Heart right ventricle (tissue), 16 donors: ENCODE measurements around the gene PDZRN4. TPM values are rescaled to one million over a fixed set of nuclear protein-coding genes. Genes with fewer than 3 reads are reported as not detected.

ENCODE experiments used
- ATAC-seq, 8 donors: fragments of 200-7000 bp; cut with Tn5 transposase; one replicate each; pipeline ENCODE4 v1.9.1; 2020; ENCODE audit warnings: mild to moderate bottlenecking in 8 of 8, moderate library complexity in 8 of 8, moderate number of reproducible peaks in 1 of 8
- DNase-seq, 2 donors: peaks; one replicate each; pipeline ENCODE4 v3.0.0-alpha.2; 2020
- H3K27ac ChIP-seq, 10 donors: fragments of 200-600 bp; sonication (generic) in 2 of 10; one replicate each; pipeline versions ENCODE4 v1.5.0 to v1.8.0; 2020 to 2022; ENCODE audit warnings: mild to moderate bottlenecking in 3 of 10
- H3K27me3 ChIP-seq, 7 donors: fragments of 200-600 bp; one replicate each; pipeline ENCODE4 v1.8.0; 2021 to 2022; ENCODE audit warnings: mild to moderate bottlenecking in 2 of 7
- H3K36me3 ChIP-seq, 9 donors: fragments of 200-600 bp; sonication (generic) in 1 of 9; one replicate each; pipeline versions ENCODE4 v1.5.0 to v1.8.0; 2020 to 2022; ENCODE audit warnings: mild to moderate bottlenecking in 2 of 9
- H3K4me1 ChIP-seq, 9 donors: fragments of 200-600 bp; sonication (generic) in 1 of 9; one replicate each; pipeline versions ENCODE4 v1.5.0 to v1.8.0; 2020 to 2022; ENCODE audit warnings: mild to moderate bottlenecking in 4 of 9
- H3K4me3 ChIP-seq, 10 donors: fragments of 200-600 bp; sonication (generic) in 2 of 10; one replicate each; pipeline versions ENCODE4 v1.5.0 to v1.8.0; 2020 to 2022; ENCODE audit warnings: mild to moderate bottlenecking in 7 of 10, moderate library complexity in 2 of 10
- H3K9me3 ChIP-seq, 11 donors: fragments of 200-600 bp in 10 of 11; sonication (generic) in 2 of 11; one replicate each; pipeline versions ENCODE4 v1.5.0 to v1.8.0; 2013 to 2022; ENCODE audit warnings: mild to moderate bottlenecking in 2 of 11, control low read depth in 1 of 11, moderate library complexity in 1 of 11
- WGBS, 2 donors: extraction: QIAGEN DNeasy Blood & Tissue Kit; methylation state at CpG; one replicate each; pipeline ENCODE4 v1.1.7; 2013; ENCODE audit warnings: inconsistent platforms in 1 of 2; 5-methylcytosine and 5-hydroxymethylcytosine counted together
- intact Hi-C, 10 donors: fragments of 100-400 bp; cut with DNase I; formaldehyde crosslinking; loops; one replicate each; pipeline versions ENCODE4 v1.11.1 to v1.14.2; 2022
- polyA plus RNA-seq, 2 donors: library from polyadenylated mRNA; stranded (reverse); fragments of 200-250 nt; gene quantifications; one replicate each; pipeline ENCODE4 v1.2.3, GENCODE V29; 2013
- total RNA-seq, 10 donors: library from RNA; stranded (reverse); fragmentation: NEBNext Ultra II Directional in 3 of 10; extraction: Animal tissue kit (Norgen Biotek cat#: 25700) in 3 of 10; gene quantifications; one replicate each; pipeline versions ENCODE4 v1.2.1 to v1.2.4, GENCODE V29; 2021 to 2023
- TF ChIP-seq, protein P1 (sequence below), 9 donors: fragments of 200-600 bp; sonication (generic) in 2 of 9; IDR thresholded peaks; one replicate each; pipeline versions ENCODE4 v1.5.0 to v1.8.0; 2021 to 2022; ENCODE audit warnings: antibody characterized with exemption in 9 of 9, mild to moderate bottlenecking in 5 of 9, moderate library complexity in 1 of 9
- donor health status: Arrhythmogenic right ventricular cardiomyopathy.
- donor health status: ischemic (EF 13 %, LVEDD 7.1; RV severe dilation, severe dysfunction).
- donor health status: healthy with polysubstance abuse.
- donor health status: DM: no; HTN: yes; CAD: no.
- donor health status: DM: no; HTN: no; CAD: no.
- donor health status: ischemic (EF 25% LVEDD 6.9; RV normal size, moderate dysfunction).
- donor health status: ischemic (EF 25% LVEDD 5.7; RV mildly dilated, moderate dysfunction).
- donor health status: healthy.
- donor health status: DM: yes; HTN: yes; CAD: no.
- donor health status: Ischemic cardiomyopathy.
- donor health status: ischemic (EF 35%, LVEDD 5.7; RV mildly dilated, moderate dysfunction).
- donor health status: nonischemic (EF 11% LVEDD 7.7; RV severe dilation, severe dysfunction).
- donor health status: DM: yes; HTN: yes; CAD: no.
- donor health status: PGD.
- donor health status: ischemic (EF 29% LVEDD 5.4; RV normal size, mild dysfunction).
- donor health status: nonischemic (EF 23%, LVEDD 6.1; RV moderate dilation, normal function).

PDZRN4 gene
- total and polyA plus RNA-seq, 12 donors, result 0.04 to 0.28 (median 0.15) TPM; not detected in 5

DNA sequence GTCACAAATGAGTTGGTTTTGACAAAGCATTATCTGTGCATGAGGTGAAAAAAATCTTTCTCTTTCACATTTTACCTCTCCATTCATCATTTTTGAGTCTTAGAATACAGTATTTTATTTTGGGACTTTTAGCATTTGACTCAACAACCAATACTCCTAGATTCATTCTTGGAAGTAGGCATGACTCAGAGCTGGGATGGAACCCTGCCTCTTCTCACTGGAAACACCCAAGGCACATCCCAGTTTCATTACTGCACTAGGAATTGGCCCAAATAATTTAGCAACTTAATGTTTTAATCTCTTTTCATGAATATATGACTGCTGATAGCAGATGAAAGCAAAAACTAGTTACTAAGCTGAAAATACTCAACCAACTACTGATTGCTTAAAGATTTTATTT is 3.3 kb upstream of the PDZRN4 start:
- Histone ChIP-seq H3K4me3 (no peak overlapping the region), H3K4me1 (peaks cover 0 to 15% (median 10%) of the 10 kb centered on the region in 9 donors), H3K27me3 (peaks cover 0 to 46% (median 34%) of the 10 kb centered on the region in 7 donors), H3K36me3 (no peaks in the 10 kb centered on the region), H3K9me3 (no peaks in the 10 kb centered on the region), H3K27ac (no peak overlapping the region)
- DNase-seq, result no peak
- intact Hi-C loops, result no loop called here
- no peak for ATAC-seq
- TF ChIP-seq, protein P1, sequence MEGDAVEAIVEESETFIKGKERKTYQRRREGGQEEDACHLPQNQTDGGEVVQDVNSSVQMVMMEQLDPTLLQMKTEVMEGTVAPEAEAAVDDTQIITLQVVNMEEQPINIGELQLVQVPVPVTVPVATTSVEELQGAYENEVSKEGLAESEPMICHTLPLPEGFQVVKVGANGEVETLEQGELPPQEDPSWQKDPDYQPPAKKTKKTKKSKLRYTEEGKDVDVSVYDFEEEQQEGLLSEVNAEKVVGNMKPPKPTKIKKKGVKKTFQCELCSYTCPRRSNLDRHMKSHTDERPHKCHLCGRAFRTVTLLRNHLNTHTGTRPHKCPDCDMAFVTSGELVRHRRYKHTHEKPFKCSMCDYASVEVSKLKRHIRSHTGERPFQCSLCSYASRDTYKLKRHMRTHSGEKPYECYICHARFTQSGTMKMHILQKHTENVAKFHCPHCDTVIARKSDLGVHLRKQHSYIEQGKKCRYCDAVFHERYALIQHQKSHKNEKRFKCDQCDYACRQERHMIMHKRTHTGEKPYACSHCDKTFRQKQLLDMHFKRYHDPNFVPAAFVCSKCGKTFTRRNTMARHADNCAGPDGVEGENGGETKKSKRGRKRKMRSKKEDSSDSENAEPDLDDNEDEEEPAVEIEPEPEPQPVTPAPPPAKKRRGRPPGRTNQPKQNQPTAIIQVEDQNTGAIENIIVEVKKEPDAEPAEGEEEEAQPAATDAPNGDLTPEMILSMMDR (IDR thresholded peaks at IDR 0.05), result no peak

DNA sequence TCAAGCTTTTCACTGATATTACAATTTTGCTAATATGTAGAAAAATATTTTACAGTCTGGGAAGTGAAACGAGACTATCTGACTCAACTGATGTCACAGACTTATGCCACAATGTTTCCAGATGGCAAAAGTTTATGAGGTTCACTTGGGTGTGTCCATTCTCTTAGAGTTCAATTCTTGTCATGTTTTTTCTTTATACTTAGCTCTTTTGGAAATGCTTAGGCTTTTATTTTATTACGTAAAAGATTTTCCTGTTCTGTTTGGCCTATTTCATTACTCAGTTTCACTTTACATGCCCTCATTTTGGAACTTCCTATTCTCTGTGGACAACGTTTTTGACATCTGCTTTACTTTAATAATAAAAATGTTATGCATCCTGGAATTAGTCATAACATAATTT is 2.1 kb upstream of the PDZRN4 start:
- Histone ChIP-seq H3K36me3 (no peaks in the 10 kb centered on the region), H3K9me3 (no peaks in the 10 kb centered on the region), H3K27ac (no peak overlapping the region), H3K27me3 (peaks cover 0 to 58% (median 42%) of the 10 kb centered on the region in 7 donors), H3K4me3 (no peak overlapping the region), H3K4me1 (peaks cover 0 to 19% (median 11%) of the 10 kb centered on the region in 9 donors)
- intact Hi-C loops, result no loop called here
- DNase-seq, result no peak
- peak in 1 of 8 donors; percentile 41 for ATAC-seq
- TF ChIP-seq, protein P1 (IDR thresholded peaks at IDR 0.05), result no peak
- 48 to 54% methylated on average over 3 of the region's 3 CpGs for WGBS, 2 donors

DNA sequence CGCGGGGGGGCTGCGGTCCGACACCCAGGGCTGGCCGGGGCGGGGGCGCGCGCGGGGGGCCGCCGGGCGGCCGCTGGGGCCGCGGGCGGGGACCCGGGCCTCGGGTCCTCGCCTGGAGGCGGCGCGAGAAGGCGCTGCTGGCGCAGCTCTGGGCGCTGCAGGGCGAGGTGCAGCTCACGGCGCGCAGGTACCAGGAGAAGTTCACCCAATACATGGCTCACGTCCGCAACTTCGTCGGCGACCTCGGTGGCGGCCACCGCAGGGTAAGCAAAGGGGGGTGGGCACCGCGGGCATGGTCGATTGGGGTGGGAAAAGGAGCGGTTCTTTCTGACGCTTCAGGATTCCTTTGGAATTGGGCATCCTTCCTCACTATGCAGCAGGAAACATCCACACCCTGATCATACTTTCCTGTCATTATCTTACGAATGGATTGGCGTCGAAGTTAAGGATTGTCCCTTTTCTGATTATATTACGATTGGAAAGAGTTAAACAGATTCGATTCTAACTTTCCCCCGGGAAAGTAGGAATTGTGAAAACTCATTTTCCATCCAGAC is 798 bp downstream of the PDZRN4 start:
- ATAC-seq (no peak), DNase-seq (no peak)
- H3K27ac ChIP-seq, result no peak overlapping the region
- intact Hi-C loops, result no loop called here
- WGBS, 2 donors, result 2% methylated on average over 45 to 49 of the region's 49 CpGs
- no peaks in the 10 kb centered on the region for H3K9me3 ChIP-seq
- H3K27me3 ChIP-seq, result peaks cover 0 to 80% (median 52%) of the 10 kb centered on the region in 7 donors
- H3K4me3 ChIP-seq, result peak overlapping the region in 7 of 10 donors; percentile 16 to 49 (median 39)
- H3K36me3 ChIP-seq, result no peaks in the 10 kb centered on the region
- H3K4me1 ChIP-seq, result peaks cover 0 to 19% (median 11%) of the 10 kb centered on the region in 9 donors
- TF ChIP-seq, protein P1 (IDR thresholded peaks at IDR 0.05), result no peak

DNA sequence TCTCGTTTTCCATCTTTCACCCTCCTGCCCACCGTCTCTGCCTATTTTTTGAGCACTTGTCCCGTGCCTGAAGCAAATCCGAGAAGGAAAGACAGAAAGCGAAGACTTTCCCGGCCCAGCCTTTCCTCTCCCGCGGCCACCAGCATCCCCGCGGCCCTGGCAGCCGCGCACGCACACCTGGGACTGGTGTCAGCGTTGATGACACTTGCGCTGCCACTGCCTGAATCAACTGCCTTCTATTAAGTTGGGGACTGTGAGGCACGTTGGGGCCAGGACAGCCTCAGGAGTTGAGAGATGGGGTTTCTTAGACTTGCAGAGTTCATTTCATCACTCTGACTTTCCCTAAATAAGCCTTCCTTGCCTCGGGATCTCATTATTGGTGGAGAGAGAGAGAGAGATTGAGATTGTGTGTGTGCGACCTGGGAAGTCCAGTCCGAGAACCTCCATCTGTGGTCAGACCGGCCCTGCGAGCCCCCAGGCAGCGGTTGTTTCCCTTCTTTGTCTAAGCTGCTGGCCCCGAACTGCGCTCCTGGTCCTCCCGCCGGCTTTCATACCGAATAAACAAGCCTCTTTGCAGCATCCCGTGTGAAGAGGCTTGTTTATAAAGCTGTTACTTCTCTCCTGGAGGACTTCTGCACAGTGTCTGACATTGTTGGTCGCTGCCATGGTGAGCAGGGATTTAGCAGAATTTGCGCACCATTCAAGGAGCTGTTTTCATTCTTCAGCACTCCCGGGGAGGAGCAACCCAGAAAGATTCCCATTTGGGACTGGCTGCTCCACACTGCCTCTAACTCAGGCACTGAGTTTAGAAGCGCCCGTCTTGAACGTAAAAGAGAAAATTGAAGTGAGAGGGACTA is 1.5 kb downstream of the PDZRN4 start:
- WGBS, 2 donors, result 0 to 3% methylated on average over 33 to 34 of the region's 34 CpGs
- Histone ChIP-seq H3K4me1 (peaks cover 0 to 19% (median 11%) of the 10 kb centered on the region in 9 donors), H3K36me3 (no peaks in the 10 kb centered on the region), H3K27ac (no peak overlapping the region), H3K4me3 (peak overlapping the region in 7 of 10 donors; percentile 16 to 42 (median 37)), H3K9me3 (no peaks in the 10 kb centered on the region), H3K27me3 (peaks cover 0 to 85% (median 52%) of the 10 kb centered on the region in 7 donors)
- intact Hi-C loops, result no loop called here
- TF ChIP-seq, protein P1 (IDR thresholded peaks at IDR 0.05), result no peak
- DNase-seq (no peak), ATAC-seq (peak in 5 of 8 donors; percentile 8 to 72 (median 39))
